Measurements from ENCODE around the gene ZC4H2.
"Not testable (repeated sequence)": the region's sequence is repeated elsewhere in the genome, so short reads cannot be mapped to it uniquely, and the experiment has no call there.

ZC4H2 gene, protein sequence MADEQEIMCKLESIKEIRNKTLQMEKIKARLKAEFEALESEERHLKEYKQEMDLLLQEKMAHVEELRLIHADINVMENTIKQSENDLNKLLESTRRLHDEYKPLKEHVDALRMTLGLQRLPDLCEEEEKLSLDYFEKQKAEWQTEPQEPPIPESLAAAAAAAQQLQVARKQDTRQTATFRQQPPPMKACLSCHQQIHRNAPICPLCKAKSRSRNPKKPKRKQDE

DNA sequence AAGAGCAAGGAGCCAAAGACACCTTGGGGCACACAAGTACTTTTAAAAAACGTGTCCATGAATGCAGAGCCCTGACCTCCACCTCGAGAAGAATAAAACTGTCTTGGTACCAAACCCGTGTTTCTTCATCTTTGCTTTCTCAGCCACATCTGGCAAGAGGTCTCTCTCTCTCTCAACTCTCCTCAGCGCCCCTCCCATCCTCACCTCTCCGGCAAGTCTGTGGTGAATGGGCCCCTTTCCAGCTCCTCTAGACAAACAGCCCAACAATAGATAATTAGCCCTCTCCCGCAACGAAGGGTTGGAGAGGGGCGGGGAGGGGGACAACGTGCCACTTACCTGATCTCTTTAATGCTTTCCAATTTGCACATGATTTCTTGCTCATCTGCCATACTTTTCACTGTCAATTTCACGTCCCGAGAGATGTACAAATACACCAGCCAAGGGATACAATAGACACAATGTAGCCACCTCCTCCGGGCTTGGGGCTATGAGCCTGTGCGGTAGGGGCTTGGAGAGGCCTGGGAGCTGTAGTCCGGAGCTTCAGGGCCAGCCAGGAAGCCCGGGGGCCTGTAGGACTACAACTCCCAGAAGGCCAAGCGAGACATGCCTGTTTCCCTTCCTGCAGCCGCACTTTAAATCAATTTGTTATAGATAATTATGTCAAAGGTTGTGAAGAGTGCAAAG lies at the start of gene ZC4H2:
ZC4H2 (minus strand) TSS at position 462 of the 684 bp plus-strand sequence; CDS start at position 389, 73 bp downstream.
- H3K27me3 Mint-ChIP-seq (ENCODE audit: low read depth): no peaks in the 10 kb centered on the region
- peaks cover 17% of the 10 kb centered on the region for H3K9me3 Mint-ChIP-seq
- H3K27ac Mint-ChIP-seq: peak within 1 kb of the TSS; percentile 83
- peak within 1 kb of the TSS; percentile 98 for H3K4me3 Mint-ChIP-seq
- peaks cover 14% of the 10 kb centered on the region for H3K36me3 Mint-ChIP-seq (ENCODE audit: low read depth)
- peaks cover 24% of the 10 kb centered on the region for H3K4me1 Mint-ChIP-seq (ENCODE audit: low read depth)

DNA sequence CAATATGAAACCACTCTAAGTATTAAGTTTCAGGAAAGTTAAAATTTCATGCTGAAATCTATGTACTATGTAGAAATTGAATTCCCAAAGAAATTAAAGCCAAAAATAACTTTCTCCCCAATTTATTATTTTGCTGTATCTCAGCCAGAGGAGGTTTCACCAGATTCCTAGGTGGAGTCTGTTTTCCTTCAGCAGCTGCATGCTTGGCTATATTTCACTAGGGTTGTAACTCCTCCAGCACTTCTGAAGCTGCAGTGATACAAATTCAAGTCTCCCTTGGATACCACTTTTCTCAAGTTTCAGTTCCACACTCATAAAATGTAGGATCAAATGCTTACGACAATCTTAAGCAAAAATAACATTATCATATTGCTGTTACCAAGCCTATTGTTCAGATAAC lies 41.2 kb upstream of the ZC4H2 start:
- Mint-ChIP-seq H3K9me3 (peaks cover 14% of the 10 kb centered on the region), H3K27me3 (ENCODE audit: low read depth) (no peaks in the 10 kb centered on the region), H3K4me1 (ENCODE audit: low read depth) (no peaks in the 10 kb centered on the region), H3K4me3 (no peak overlapping the region), H3K27ac (no peak overlapping the region), H3K36me3 (ENCODE audit: low read depth) (no peaks in the 10 kb centered on the region)

DNA sequence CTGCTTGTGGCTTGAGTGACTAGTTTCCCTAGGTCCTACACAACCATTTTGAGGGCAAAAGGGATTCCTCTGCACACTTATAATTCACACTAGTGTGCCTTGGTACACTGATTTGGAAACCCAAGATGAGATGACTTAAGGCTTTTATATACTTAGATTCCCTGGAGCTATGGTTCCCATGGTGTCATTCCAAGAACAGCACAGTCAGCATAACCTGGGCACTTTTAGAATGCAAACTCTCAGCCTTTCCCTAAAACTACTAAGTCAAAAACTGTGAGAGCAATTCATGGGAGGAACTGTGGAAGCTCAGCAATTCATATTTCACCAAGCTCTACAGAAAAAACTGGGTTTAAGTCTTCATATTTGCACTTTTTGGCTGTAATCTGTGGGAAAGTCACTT lies 38.0 kb upstream of the ZC4H2 start:
- H3K36me3 Mint-ChIP-seq (ENCODE audit: low read depth): no peaks in the 10 kb centered on the region
- no peaks in the 10 kb centered on the region for H3K27me3 Mint-ChIP-seq (ENCODE audit: low read depth)
- no peak overlapping the region for H3K4me3 Mint-ChIP-seq
- H3K27ac Mint-ChIP-seq: no peak overlapping the region
- H3K4me1 Mint-ChIP-seq (ENCODE audit: low read depth): no peaks in the 10 kb centered on the region
- H3K9me3 Mint-ChIP-seq: no peaks in the 10 kb centered on the region

DNA sequence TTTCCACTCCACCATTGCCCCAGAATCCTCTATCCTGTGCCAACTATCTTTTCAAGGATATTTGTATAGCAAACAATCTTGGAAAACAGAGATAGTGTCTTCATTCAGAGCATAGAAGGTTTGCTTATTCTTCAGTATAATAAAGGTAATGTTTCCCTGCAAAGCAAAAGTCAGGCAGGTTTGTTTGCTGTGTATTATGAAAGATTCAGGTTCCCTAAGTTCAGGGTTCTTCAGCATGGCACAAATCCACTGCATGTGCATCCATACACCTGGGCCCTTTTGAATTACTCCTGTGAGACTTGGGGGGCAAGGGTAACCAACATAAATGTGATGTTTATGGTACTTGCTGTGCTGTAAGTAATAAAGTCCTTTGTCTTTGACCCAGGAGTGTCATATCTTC lies 33.2 kb upstream of the ZC4H2 start:
- H3K4me3 Mint-ChIP-seq: no peak overlapping the region
- H3K4me1 Mint-ChIP-seq (ENCODE audit: low read depth): no peaks in the 10 kb centered on the region
- no peaks in the 10 kb centered on the region for H3K36me3 Mint-ChIP-seq (ENCODE audit: low read depth)
- H3K27me3 Mint-ChIP-seq (ENCODE audit: low read depth): no peaks in the 10 kb centered on the region
- no peak overlapping the region for H3K27ac Mint-ChIP-seq
- H3K9me3 Mint-ChIP-seq: peaks cover 8% of the 10 kb centered on the region

DNA sequence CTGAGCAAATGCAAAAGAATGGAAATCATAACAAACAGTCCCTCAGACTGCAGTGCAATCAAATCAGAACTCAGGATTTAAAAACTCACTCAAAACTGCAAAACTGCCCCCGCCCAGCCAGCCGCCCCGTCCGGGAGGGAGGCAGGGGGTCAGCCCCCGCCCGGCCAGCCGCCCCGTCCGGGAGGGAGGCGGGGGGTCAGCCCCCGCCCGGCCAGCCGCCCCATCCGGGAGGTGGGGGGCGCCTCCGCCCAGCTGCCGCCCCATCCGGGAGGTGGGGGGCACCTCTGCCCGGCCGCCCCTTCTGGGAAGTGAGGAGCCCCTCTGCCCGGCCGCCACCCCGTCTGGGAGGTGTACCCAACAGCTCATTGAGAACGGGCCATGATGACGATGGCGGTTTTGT lies 26.0 kb upstream of the ZC4H2 start:
- H3K9me3 Mint-ChIP-seq: peaks cover 16% of the 10 kb centered on the region
- not testable (repeated sequence) for H3K27me3 Mint-ChIP-seq (ENCODE audit: low read depth); H3K4me3 Mint-ChIP-seq; H3K36me3 Mint-ChIP-seq (ENCODE audit: low read depth); H3K27ac Mint-ChIP-seq; H3K4me1 Mint-ChIP-seq (ENCODE audit: low read depth)

DNA sequence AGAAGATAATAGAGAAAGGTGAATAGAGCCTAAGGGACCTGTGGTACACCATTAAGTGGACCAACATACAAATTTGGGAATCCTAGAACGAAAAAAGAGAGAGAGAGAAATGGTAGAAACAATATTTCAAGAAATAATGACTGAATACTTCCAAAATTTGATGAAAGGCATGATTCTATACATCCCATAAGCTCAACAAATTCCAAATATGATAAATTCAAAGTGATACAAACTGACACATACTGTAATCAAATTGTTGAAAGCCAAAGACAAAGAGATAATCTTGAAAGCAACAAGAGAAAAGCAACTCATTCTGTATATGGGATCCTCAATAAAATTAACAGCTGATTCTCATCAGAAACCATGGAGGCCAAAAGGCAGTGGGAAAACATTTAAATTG lies 20.6 kb upstream of the ZC4H2 start:
- H3K4me1 Mint-ChIP-seq (ENCODE audit: low read depth): peaks cover 5% of the 10 kb centered on the region
- no peak overlapping the region for H3K4me3 Mint-ChIP-seq
- no peaks in the 10 kb centered on the region for H3K36me3 Mint-ChIP-seq (ENCODE audit: low read depth)
- H3K27me3 Mint-ChIP-seq (ENCODE audit: low read depth): no peaks in the 10 kb centered on the region
- peaks cover 8% of the 10 kb centered on the region for H3K9me3 Mint-ChIP-seq
- H3K27ac Mint-ChIP-seq: no peak overlapping the region

DNA sequence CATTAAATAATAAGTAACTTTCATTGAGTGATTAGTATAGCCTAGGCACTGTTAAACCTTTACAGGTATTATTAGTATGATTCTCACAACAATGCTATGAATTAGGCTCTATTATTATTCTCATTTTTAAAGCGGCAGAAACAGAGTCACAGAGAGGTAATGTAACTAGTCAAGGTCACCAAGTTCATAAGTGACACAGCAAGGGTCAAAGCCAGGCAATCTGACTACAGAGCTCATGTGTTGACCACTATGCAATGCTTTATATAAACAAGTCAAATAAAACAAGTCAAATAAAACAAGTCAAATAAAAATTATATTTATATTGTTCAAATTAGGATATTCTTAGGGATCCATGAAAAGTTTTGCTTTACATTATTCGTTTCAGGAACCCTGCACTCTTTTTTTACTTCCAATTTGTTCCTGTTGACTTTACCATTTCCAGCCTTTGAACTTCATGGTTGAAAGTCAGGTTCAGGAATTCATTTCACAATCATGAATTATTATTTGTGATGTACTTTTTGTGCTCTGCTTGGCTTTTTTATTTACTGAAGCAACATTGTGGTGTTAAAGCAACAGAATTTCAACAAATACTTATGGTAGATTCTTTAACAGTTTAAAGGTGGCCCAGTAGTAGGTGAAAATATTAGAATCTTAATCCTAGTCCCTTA lies 18.0 kb upstream of the ZC4H2 start:
- no peak overlapping the region for H3K4me3 Mint-ChIP-seq
- H3K27me3 Mint-ChIP-seq (ENCODE audit: low read depth): no peaks in the 10 kb centered on the region
- no peaks in the 10 kb centered on the region for H3K36me3 Mint-ChIP-seq (ENCODE audit: low read depth)
- peaks cover 7% of the 10 kb centered on the region for H3K9me3 Mint-ChIP-seq
- no peak overlapping the region for H3K27ac Mint-ChIP-seq
- peaks cover 5% of the 10 kb centered on the region for H3K4me1 Mint-ChIP-seq (ENCODE audit: low read depth)

DNA sequence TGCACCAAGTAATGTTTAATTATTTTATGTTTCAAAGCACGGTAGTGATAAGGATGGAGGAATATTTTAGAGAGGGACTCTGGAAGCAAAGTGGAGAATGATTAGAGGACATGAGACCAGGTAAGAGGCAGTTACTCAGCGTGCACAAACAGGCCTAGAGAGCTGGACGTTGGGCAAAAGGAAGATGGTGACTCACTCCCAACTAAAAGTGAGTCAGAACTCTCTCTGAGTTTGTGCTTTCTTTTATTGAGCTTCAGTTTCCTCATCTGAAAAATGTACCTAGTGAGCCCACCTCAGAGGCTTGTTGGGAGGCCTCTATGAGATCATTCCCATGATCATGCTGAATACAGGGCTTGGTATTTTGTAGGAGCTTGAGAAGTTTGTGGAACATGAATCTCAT lies 1.6 kb upstream of the ZC4H2 start:
- Mint-ChIP-seq H3K4me3 (no peak overlapping the region), H3K9me3 (peaks cover under 1% of the 10 kb centered on the region)

DNA sequence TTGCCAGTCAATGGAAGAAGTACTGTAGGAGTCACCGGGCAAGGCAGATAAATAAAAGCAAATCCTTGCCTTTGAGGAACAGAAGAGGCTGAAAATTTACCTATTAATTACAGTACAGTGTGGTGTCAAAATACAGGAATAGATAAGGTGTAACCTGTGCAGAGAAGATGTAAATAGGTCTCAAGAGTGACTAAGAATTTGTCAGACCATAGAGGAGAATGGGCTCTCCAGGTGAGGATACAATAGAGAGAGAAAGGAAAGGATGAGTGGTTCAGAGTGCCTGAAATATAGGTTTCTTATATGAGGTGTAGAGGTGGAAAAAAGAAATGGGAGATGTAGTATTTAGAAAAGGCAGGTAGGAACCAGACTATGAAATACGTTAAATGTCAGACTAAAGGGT lies 801 bp upstream of the ZC4H2 start:
- H3K36me3 Mint-ChIP-seq (ENCODE audit: low read depth): peaks cover 8% of the 10 kb centered on the region
- peak overlapping the region; percentile 98 for H3K4me3 Mint-ChIP-seq
- no peaks in the 10 kb centered on the region for H3K27me3 Mint-ChIP-seq (ENCODE audit: low read depth)
- H3K9me3 Mint-ChIP-seq: peaks cover 8% of the 10 kb centered on the region
- H3K27ac Mint-ChIP-seq: no peak overlapping the region
- H3K4me1 Mint-ChIP-seq (ENCODE audit: low read depth): peaks cover 24% of the 10 kb centered on the region

More for the DNA sequence above, 1.6 kb upstream of the ZC4H2 start:
- Mint-ChIP-seq H3K27me3 (ENCODE audit: low read depth) (no peaks in the 10 kb centered on the region), H3K4me1 (ENCODE audit: low read depth) (peaks cover 24% of the 10 kb centered on the region), H3K36me3 (ENCODE audit: low read depth) (peaks cover 5% of the 10 kb centered on the region), H3K27ac (no peak overlapping the region)

DNA sequence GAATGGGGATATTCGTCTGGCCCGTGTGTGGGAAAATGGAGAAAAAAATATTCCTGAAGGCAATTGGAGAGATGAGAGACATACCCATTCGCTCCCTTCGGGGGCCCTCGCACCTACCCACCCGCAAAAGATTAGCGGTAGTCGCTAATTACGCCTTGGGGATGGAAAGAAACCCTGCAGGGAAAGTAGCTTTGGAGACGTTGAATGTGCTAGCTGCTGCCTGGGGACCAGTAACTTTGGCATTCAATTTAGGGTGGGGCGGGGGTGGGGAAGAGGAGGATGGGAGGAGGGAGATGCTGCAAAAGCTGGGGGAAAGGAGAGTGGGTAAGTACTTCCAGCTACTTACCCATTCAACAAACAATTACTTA lies 407 bp upstream of the ZC4H2 start:
- H3K27me3 Mint-ChIP-seq (ENCODE audit: low read depth): no peaks in the 10 kb centered on the region
- H3K4me1 Mint-ChIP-seq (ENCODE audit: low read depth): peaks cover 24% of the 10 kb centered on the region
- peak overlapping the region; percentile 83 for H3K27ac Mint-ChIP-seq
- H3K4me3 Mint-ChIP-seq: peak overlapping the region; percentile 98
- peaks cover 12% of the 10 kb centered on the region for H3K9me3 Mint-ChIP-seq
- peaks cover 9% of the 10 kb centered on the region for H3K36me3 Mint-ChIP-seq (ENCODE audit: low read depth)

DNA sequence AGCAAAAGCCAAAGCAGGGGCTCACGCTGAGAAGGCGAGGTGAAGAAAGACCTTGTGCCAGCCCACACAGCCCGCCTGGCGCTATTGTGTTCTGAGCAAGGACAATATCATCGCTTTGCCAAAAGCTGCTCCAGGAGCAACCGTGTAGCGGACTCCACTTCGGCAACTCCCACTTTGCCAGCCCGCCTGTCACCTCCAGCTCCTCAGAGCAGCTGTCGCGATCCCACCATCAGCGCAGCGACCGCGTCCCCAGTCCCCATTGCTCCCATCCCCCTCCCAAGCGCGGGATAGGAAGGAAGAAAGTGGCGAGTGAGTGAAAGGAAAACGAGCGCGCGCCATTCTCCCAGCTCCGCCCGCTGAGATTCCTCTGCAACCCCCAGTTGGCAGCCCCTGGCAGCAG lies 759 bp downstream of the ZC4H2 start:
- Mint-ChIP-seq H3K27me3 (ENCODE audit: low read depth) (no peaks in the 10 kb centered on the region), H3K27ac (peak overlapping the region; percentile 83), H3K4me1 (ENCODE audit: low read depth) (peaks cover 24% of the 10 kb centered on the region), H3K9me3 (peaks cover 23% of the 10 kb centered on the region), H3K4me3 (peak overlapping the region; percentile 98), H3K36me3 (ENCODE audit: low read depth) (peaks cover 18% of the 10 kb centered on the region)

DNA sequence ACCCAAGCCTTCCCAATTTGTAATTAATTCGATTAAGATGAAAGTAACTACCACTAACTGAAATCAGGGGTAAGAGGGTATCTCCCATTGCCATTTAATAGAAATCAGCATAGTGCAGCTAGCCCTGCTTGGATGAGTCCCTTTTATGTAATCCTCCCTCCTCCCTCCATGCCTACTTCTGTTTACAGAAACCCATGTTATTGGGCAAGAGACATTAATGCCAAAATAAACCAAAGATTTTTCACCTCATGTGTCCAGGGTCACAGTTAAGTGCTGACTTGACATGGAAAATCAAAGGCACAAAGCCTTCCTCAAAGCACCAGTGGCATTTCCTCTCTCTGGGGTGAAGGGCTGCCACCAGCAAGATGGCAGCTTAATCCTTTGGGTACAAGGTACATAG lies 50.8 kb downstream of the ZC4H2 start:
- peaks cover 7% of the 10 kb centered on the region for H3K36me3 Mint-ChIP-seq (ENCODE audit: low read depth)

DNA sequence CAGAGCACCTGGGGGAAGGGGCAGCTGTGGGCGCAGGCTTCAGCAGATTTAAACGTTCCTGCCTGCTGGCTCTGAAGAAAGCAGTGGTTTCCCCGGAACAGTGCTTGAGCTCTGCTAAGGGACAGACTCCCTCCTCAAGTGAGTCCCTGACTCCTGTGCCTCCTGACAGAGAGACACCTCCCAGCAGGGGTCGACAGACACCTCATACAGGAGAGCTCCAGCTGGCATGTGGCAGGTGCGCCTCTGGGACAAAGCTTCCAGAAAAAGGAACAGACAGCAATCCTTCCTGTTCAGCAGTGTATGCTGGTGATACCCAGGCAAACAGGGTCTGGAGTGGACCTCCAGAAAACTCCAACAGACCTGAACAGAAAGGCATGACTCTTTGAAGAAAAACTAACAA lies 68.1 kb downstream of the ZC4H2 start:
- no peak overlapping the region for H3K4me3 Mint-ChIP-seq
- peaks cover 28% of the 10 kb centered on the region for H3K36me3 Mint-ChIP-seq (ENCODE audit: low read depth)
- no peaks in the 10 kb centered on the region for H3K27me3 Mint-ChIP-seq (ENCODE audit: low read depth)
- H3K4me1 Mint-ChIP-seq (ENCODE audit: low read depth): no peaks in the 10 kb centered on the region
- H3K27ac Mint-ChIP-seq: no peak overlapping the region
- H3K9me3 Mint-ChIP-seq: peaks cover 36% of the 10 kb centered on the region

More for the DNA sequence above, 50.8 kb downstream of the ZC4H2 start:
- H3K4me1 Mint-ChIP-seq (ENCODE audit: low read depth): no peaks in the 10 kb centered on the region
- H3K4me3 Mint-ChIP-seq: no peak overlapping the region
- H3K9me3 Mint-ChIP-seq: peaks cover 24% of the 10 kb centered on the region
- no peak overlapping the region for H3K27ac Mint-ChIP-seq
- no peaks in the 10 kb centered on the region for H3K27me3 Mint-ChIP-seq (ENCODE audit: low read depth)

DNA sequence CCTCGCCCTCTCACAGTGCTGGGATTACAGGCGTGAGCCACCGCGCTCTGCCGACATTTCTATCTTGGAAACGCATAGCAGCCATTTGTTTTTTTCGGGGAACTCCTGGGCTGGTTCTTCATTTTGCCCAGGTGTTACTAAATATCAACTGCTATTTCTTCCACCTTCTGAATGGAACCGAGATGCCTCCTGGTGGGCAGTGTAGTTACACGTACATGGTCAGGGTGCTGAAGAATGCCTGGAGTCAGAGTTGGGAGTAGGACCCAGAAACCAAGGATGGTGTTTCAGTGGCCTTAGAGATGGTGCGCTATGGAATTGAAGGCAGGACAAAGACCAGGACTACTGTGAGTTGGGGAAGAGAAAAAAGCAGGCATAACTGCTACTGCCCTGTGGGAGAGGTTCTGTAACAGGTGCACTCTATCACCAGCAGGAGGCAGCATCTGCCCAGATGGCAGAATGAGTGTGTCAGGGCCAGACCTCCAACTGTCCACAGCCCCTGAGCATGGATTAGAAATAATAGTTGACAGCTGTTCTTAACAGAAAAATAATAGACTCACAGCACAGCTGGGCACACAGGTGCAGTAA lies 81.7 kb downstream of the ZC4H2 start:
- no peak overlapping the region for H3K27ac Mint-ChIP-seq
- H3K9me3 Mint-ChIP-seq: no peaks in the 10 kb centered on the region
- H3K27me3 Mint-ChIP-seq (ENCODE audit: low read depth): no peaks in the 10 kb centered on the region
- peaks cover 5% of the 10 kb centered on the region for H3K36me3 Mint-ChIP-seq (ENCODE audit: low read depth)
- peaks cover 9% of the 10 kb centered on the region for H3K4me1 Mint-ChIP-seq (ENCODE audit: low read depth)
- H3K4me3 Mint-ChIP-seq: no peak overlapping the region

DNA sequence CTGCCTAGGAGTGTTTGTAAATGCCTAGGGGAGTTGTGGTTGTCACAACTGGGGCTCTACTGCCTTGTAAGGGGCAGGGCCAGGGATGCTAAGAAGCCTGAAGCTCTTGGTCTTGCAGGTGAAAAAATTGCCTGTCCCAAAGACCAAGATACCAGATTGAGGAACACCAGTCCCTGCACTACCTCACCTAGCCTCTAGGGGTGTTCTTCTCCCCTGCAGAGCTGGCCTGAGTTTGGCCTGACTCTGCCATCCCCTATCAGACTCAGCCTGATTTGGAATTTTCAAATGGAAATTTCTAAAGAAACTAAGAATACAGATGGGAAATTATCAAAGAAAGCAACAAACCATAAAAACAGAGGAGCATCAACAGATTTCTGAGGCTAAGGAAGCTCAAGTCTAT lies 90.4 kb downstream of the ZC4H2 start:
- H3K4me1 Mint-ChIP-seq (ENCODE audit: low read depth): no peaks in the 10 kb centered on the region
- peaks cover 14% of the 10 kb centered on the region for H3K9me3 Mint-ChIP-seq
- H3K27ac Mint-ChIP-seq: no peak overlapping the region
- peaks cover 1% of the 10 kb centered on the region for H3K36me3 Mint-ChIP-seq (ENCODE audit: low read depth)
- H3K4me3 Mint-ChIP-seq: no peak overlapping the region
- H3K27me3 Mint-ChIP-seq (ENCODE audit: low read depth): no peaks in the 10 kb centered on the region

Measured in T-helper 1 cell treated with Interleukin-12 subunit alpha and Interleukin-12 subunit beta and Interleukin-4 antibody, amounts not matched to agents 30 μg/mL and 1 μg/mL, for 36 hours (primary cell).